ENCODE results near the gene NUP214. TPM values are rescaled to one million over a fixed set of nuclear protein-coding genes. Genes with fewer than 3 reads are reported as not detected.

Gene NUP214
- polyA plus RNA-seq, 1 donor from 2014 or later, result 15.0 TPM

- H3K27ac ChIP-seq (ENCODE audit: low read length), result no peak overlapping the region
- no peaks in the 10 kb centered on the region for H3K36me3 ChIP-seq (ENCODE audit: insufficient read depth, low read length)
- H4K20me1 ChIP-seq (ENCODE audit: insufficient read depth), result no peaks in the 10 kb centered on the region
- H3K27me3 ChIP-seq (ENCODE audit: insufficient read depth, low read depth, low read length), result no peaks in the 10 kb centered on the region
- no peaks in the 10 kb centered on the region for H3K79me2 ChIP-seq (replicated peaks; ENCODE audit: insufficient read depth, low read length)
- no peak overlapping the region for H3K4me2 ChIP-seq (ENCODE audit: low read length)
- H3K9me2 ChIP-seq (ENCODE audit: insufficient read depth, low read length), result no peaks in the 10 kb centered on the region
- TF ChIP-seq EZH2 (IDR thresholded peaks at IDR 0.05; ENCODE audit: borderline replicate concordance, insufficient read depth, low read length, poor library complexity, severe bottlenecking), result no peak
- TF ChIP-seq MXI1 (conservative IDR thresholded peaks at IDR 0.05; ENCODE audit: poor library complexity, severe bottlenecking), result no peak
- no peak for TF ChIP-seq REST (IDR thresholded peaks at IDR 0.05; ENCODE audit: borderline replicate concordance)
- no peak for TF ChIP-seq RAD21 (conservative IDR thresholded peaks at IDR 0.05)
- TF ChIP-seq, protein P1, sequence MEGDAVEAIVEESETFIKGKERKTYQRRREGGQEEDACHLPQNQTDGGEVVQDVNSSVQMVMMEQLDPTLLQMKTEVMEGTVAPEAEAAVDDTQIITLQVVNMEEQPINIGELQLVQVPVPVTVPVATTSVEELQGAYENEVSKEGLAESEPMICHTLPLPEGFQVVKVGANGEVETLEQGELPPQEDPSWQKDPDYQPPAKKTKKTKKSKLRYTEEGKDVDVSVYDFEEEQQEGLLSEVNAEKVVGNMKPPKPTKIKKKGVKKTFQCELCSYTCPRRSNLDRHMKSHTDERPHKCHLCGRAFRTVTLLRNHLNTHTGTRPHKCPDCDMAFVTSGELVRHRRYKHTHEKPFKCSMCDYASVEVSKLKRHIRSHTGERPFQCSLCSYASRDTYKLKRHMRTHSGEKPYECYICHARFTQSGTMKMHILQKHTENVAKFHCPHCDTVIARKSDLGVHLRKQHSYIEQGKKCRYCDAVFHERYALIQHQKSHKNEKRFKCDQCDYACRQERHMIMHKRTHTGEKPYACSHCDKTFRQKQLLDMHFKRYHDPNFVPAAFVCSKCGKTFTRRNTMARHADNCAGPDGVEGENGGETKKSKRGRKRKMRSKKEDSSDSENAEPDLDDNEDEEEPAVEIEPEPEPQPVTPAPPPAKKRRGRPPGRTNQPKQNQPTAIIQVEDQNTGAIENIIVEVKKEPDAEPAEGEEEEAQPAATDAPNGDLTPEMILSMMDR (IDR thresholded peaks at IDR 0.05; ENCODE audit: poor library complexity, severe bottlenecking), result no peak
- no peak for TF ChIP-seq POLR2AphosphoS5 (IDR thresholded peaks at IDR 0.05)
- TF ChIP-seq TAF1 (IDR thresholded peaks at IDR 0.05; ENCODE audit: low read depth), result no peak
- no peak overlapping the region for H2AFZ ChIP-seq (ENCODE audit: low read depth, low read length)
- H3K4me3 ChIP-seq (ENCODE audit: low read length), result no peak overlapping the region
- no peaks in the 10 kb centered on the region for H3K9me3 ChIP-seq (ENCODE audit: low read length)
- no peaks in the 10 kb centered on the region for H3F3A ChIP-seq (ENCODE audit: insufficient read depth, low read length, poor library complexity, severe bottlenecking)
- no peak overlapping the region for H3K9ac ChIP-seq (ENCODE audit: low read length)
These were observed 41.8 kb downstream of the NUP214 start for GRCh38 chr9:131167146-131167692.

- Histone ChIP-seq H3K27ac (ENCODE audit: low read length) (no peak overlapping the region), H3K9me3 (ENCODE audit: low read length) (no peaks in the 10 kb centered on the region), H3K79me2 (replicated peaks; ENCODE audit: insufficient read depth, low read length) (no peaks in the 10 kb centered on the region), H3K9me2 (ENCODE audit: insufficient read depth, low read length) (no peaks in the 10 kb centered on the region), H3F3A (ENCODE audit: insufficient read depth, low read length, poor library complexity, severe bottlenecking) (no peaks in the 10 kb centered on the region), H4K20me1 (ENCODE audit: insufficient read depth) (no peaks in the 10 kb centered on the region), H3K4me2 (ENCODE audit: low read length) (no peak overlapping the region), H3K36me3 (ENCODE audit: insufficient read depth, low read length) (no peaks in the 10 kb centered on the region), H3K4me3 (ENCODE audit: low read length) (no peak overlapping the region), H2AFZ (ENCODE audit: low read depth, low read length) (no peak overlapping the region), H3K9ac (ENCODE audit: low read length) (no peak overlapping the region), H3K27me3 (ENCODE audit: insufficient read depth, low read depth, low read length) (no peaks in the 10 kb centered on the region)
- no peak for TF ChIP-seq TAF1 (IDR thresholded peaks at IDR 0.05; ENCODE audit: low read depth)
- TF ChIP-seq, protein P1 (IDR thresholded peaks at IDR 0.05; ENCODE audit: poor library complexity, severe bottlenecking), result no peak
- no peak for TF ChIP-seq SMC3 (conservative IDR thresholded peaks at IDR 0.05; ENCODE audit: poor library complexity)
- TF ChIP-seq REST (IDR thresholded peaks at IDR 0.05; ENCODE audit: borderline replicate concordance), result no peak
- TF ChIP-seq POLR2AphosphoS5 (IDR thresholded peaks at IDR 0.05), result no peak
- no peak for TF ChIP-seq EP300 (conservative IDR thresholded peaks at IDR 0.05; ENCODE audit: poor library complexity, severe bottlenecking)
- TF ChIP-seq RAD21 (conservative IDR thresholded peaks at IDR 0.05), result no peak
- TF ChIP-seq MXI1 (conservative IDR thresholded peaks at IDR 0.05; ENCODE audit: poor library complexity, severe bottlenecking), result no peak
- TF ChIP-seq EZH2 (IDR thresholded peaks at IDR 0.05; ENCODE audit: borderline replicate concordance, insufficient read depth, low read length, poor library complexity, severe bottlenecking), result no peak
These were observed 42.5 kb downstream of the NUP214 start for GRCh38 chr9:131167936-131168335.
